ENCODE data around the gene ANXA1. TPM values are rescaled to one million over a fixed set of nuclear protein-coding genes. Genes with fewer than 3 reads are reported as not detected.

ANXA1 gene
- total and polyA plus RNA-seq, 10 donors: 45.5 to 123 (median 73.3) TPM

DNA sequence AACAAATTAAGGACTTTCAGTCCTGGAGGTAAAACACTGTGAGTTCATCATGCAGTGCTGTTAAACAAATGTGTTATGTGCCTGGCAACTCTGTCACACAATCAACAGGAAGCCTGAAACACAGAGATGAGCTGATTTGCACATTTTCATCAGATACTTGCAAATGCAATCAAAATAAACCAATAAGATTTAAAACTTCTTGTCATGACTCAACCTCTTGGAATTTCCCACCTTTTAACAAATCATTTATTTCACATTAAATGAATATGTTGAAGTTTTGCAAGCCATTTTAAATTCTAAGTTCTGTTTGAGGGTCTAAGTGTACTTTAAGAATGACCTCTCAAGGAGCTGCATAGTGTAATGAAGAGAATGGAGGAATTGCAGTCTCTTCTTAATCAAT, 64.4 kb downstream of the ANXA1 start:
- no peak overlapping the region for H3K4me3 ChIP-seq
- peaks cover 0 to 3% (median 0%) of the 10 kb centered on the region in 6 donors for H3K4me1 ChIP-seq
- TF ChIP-seq POLR2A (IDR thresholded peaks at IDR 0.05) (no peak), POLR2AphosphoS5 (IDR thresholded peaks at IDR 0.05) (no peak)
- TF ChIP-seq, protein P1, sequence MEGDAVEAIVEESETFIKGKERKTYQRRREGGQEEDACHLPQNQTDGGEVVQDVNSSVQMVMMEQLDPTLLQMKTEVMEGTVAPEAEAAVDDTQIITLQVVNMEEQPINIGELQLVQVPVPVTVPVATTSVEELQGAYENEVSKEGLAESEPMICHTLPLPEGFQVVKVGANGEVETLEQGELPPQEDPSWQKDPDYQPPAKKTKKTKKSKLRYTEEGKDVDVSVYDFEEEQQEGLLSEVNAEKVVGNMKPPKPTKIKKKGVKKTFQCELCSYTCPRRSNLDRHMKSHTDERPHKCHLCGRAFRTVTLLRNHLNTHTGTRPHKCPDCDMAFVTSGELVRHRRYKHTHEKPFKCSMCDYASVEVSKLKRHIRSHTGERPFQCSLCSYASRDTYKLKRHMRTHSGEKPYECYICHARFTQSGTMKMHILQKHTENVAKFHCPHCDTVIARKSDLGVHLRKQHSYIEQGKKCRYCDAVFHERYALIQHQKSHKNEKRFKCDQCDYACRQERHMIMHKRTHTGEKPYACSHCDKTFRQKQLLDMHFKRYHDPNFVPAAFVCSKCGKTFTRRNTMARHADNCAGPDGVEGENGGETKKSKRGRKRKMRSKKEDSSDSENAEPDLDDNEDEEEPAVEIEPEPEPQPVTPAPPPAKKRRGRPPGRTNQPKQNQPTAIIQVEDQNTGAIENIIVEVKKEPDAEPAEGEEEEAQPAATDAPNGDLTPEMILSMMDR (IDR thresholded peaks at IDR 0.05 in 8 of 11, conservative IDR thresholded peaks at IDR 0.05 in 3 of 11): no peak
- no peaks in the 10 kb centered on the region for H3K36me3 ChIP-seq
- H3K27ac ChIP-seq: no peak overlapping the region
- H3K9me3 ChIP-seq: no peaks in the 10 kb centered on the region
- H3K27me3 ChIP-seq (replicated peaks in 1 of 7): peaks cover 0 to 4% (median 0%) of the 10 kb centered on the region in 7 donors
- no peak for DNase-seq
- intact Hi-C loops (cut with DNase I; ENCODE audit: low total_unique reads): no loop called here

Other genes with a start within 250 kb of the ANXA1 start
- gene ALDH1A1, start 198.8 kb upstream of the ANXA1 start, total RNA-seq: 100 to 1,000 TPM in 2 of 7 donors, 10 to 100 TPM in 5; 55.7 to 129 (median 71.9) TPM
- 10 to 100 TPM; 19.1 to 63.4 (median 26.2) TPM for gene ALDH1A1, start 198.8 kb upstream of the ANXA1 start, polyA plus RNA-seq